IMR-90 (cell line): ENCODE results near the gene DMAP1.

ENCODE experiments used
- CEBPB ChIP-seq: IDR thresholded peaks from 2 replicates; pipeline ENCODE4 v1.6.1; 2012; ENCODE audit warnings: low read depth, low read length, improper control_type of control experiment
- MAFK ChIP-seq: IDR thresholded peaks from 2 replicates; pipeline ENCODE4 v1.6.1; 2012; ENCODE audit warnings: low read depth, low read length, improper control_type of control experiment
- MAZ ChIP-seq: IDR thresholded peaks from 2 replicates; pipeline ENCODE4 v1.6.1; 2012; ENCODE audit warnings: low read depth, mild to moderate bottlenecking, low read length, improper control_type of control experiment, moderate library complexity, borderline replicate concordance
- MXI1 ChIP-seq: IDR thresholded peaks from 2 replicates; pipeline ENCODE4 v1.6.1; 2012; ENCODE audit warnings: low read depth, mild to moderate bottlenecking, low read length, moderate library complexity, borderline replicate concordance
- NFE2L2 ChIP-seq: fragments of 150-350 bp; IDR thresholded peaks from 2 replicates; pipeline ENCODE4 v1.6.1; 2016; ENCODE audit warnings: low read depth, mild to moderate bottlenecking, low read length
- POLR2A ChIP-seq: IDR thresholded peaks from 2 replicates; pipeline ENCODE4 v1.6.1; 2012; ENCODE audit warnings: mild to moderate bottlenecking, low read depth, low read length
- RAD21 ChIP-seq: IDR thresholded peaks from 2 replicates; pipeline ENCODE4 v1.6.1; 2012; ENCODE audit warnings: low read length, improper control_type of control experiment
- RCOR1 ChIP-seq: IDR thresholded peaks from 2 replicates; pipeline ENCODE4 v1.6.1; 2012; ENCODE audit warnings: mild to moderate bottlenecking, low read length, improper control_type of control experiment; ENCODE audit not compliant: insufficient replicate concordance
- RFX5 ChIP-seq: IDR thresholded peaks from 2 replicates; pipeline ENCODE4 v1.8.0; 2012; ENCODE audit warnings: low read depth, mild to moderate bottlenecking, low read length, moderate library complexity
- SMC3 ChIP-seq: fragments of 150-350 bp; IDR thresholded peaks from 2 replicates; pipeline ENCODE4 v1.6.1; 2016; ENCODE audit warnings: low read depth, mild to moderate bottlenecking, antibody characterized with exemption, low read length, moderate library complexity
- TF ChIP-seq, protein P1 (sequence below): conservative IDR thresholded peaks from 2 replicates; pipeline ENCODE4 v1.5.1; 2012; ENCODE audit warnings: mild to moderate bottlenecking, low read depth, low read length, improper control_type of control experiment
- TF ChIP-seq, protein P2 (sequence below): fragments of 150-350 bp; IDR thresholded peaks from 2 replicates; pipeline ENCODE4 v1.6.1; 2017; ENCODE audit warnings: mild to moderate bottlenecking, antibody characterized with exemption, low read length, low read depth

DNA sequence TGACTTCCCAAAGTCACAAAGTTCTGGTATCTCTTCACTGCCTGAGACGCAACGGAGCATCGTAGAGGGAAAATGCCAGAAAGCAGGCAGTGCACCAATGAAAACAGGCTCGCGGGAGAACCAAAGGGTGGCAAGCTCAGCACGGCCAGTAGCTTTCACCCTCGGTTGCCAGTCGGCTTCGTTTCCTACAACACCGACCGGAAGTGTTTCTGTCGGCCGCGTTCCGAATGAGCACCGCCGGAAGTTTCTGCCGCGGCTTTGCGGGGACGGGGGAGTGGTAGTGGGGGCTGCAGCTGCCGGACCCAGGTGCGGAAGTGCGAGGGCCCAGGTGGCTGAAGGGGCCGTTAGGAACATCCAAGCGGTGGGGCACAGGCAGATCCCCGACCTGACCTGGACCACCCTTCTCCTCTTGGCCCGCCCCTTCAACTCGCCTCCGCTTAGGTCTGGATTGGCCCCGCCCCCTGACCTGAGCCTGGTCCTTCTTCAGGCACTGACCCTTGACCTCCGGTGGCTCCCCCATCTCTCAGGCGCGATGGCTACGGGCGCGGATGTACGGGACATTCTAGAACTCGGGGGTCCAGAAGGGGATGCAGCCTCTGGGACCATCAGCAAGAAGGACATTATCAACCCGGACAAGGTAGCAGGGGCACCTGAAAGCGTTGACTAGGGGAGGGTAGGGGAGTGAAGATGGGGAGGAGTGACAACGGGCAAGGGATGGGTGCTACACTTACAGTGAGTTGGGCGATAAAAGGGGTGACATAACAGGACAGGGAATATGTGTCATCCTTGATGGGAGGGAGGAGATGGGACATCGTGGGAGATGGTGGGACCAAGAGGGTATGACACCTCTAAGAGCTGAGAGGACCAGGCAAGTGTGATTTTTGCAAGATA lies at the start of gene DMAP1:
- no peak for TF ChIP-seq POLR2A
- TF ChIP-seq, protein P1, sequence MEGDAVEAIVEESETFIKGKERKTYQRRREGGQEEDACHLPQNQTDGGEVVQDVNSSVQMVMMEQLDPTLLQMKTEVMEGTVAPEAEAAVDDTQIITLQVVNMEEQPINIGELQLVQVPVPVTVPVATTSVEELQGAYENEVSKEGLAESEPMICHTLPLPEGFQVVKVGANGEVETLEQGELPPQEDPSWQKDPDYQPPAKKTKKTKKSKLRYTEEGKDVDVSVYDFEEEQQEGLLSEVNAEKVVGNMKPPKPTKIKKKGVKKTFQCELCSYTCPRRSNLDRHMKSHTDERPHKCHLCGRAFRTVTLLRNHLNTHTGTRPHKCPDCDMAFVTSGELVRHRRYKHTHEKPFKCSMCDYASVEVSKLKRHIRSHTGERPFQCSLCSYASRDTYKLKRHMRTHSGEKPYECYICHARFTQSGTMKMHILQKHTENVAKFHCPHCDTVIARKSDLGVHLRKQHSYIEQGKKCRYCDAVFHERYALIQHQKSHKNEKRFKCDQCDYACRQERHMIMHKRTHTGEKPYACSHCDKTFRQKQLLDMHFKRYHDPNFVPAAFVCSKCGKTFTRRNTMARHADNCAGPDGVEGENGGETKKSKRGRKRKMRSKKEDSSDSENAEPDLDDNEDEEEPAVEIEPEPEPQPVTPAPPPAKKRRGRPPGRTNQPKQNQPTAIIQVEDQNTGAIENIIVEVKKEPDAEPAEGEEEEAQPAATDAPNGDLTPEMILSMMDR, result 0 out of 2 replicates have a peak, but pooled peaks have one; percentile 2
- TF ChIP-seq NFE2L2, result no peak
- TF ChIP-seq, protein P2, sequence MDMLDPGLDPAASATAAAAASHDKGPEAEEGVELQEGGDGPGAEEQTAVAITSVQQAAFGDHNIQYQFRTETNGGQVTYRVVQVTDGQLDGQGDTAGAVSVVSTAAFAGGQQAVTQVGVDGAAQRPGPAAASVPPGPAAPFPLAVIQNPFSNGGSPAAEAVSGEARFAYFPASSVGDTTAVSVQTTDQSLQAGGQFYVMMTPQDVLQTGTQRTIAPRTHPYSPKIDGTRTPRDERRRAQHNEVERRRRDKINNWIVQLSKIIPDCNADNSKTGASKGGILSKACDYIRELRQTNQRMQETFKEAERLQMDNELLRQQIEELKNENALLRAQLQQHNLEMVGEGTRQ, result peak; percentile 14; the same call in 1 of the 2 replicates
- TF ChIP-seq SMC3, result peak; percentile 20
- TF ChIP-seq RAD21, result peak; percentile 39
- no peak for TF ChIP-seq RCOR1
- TF ChIP-seq MAZ, result peak; percentile 89
- 0 out of 2 replicates have a peak, but pooled peaks have one; percentile 46 for TF ChIP-seq MXI1
- TF ChIP-seq RFX5, result no peak
- no peak for TF ChIP-seq MAFK
- TF ChIP-seq CEBPB, result no peak
